Activated CD4-positive, alpha-beta T cell treated with anti-CD3 and anti-CD28 coated beads, Interleukin-2, amount 10 ng/mL, durations not matched to agents 24 days and 14 days (primary cell): ENCODE results near the gene SUSD4. TPM values are rescaled to one million over a fixed set of nuclear protein-coding genes. Genes with fewer than 3 reads are reported as not detected.

Experiments used
- DNase-seq: peaks from one replicate; pipeline ENCODE4 v3.0.0; 2022
- H3K27ac Mint-ChIP-seq: one replicate; pipeline ENCODE4 v1.8.0; 2022; ENCODE audit warnings: mild to moderate bottlenecking, mixed read lengths
- H3K27me3 Mint-ChIP-seq: one replicate; pipeline ENCODE4 v1.8.0; 2022; ENCODE audit warnings: mixed read lengths
- H3K36me3 Mint-ChIP-seq: one replicate; pipeline ENCODE4 v1.8.0; 2022; ENCODE audit warnings: low read depth, mild to moderate bottlenecking, mixed read lengths
- H3K4me1 Mint-ChIP-seq: one replicate; pipeline ENCODE4 v1.8.0; 2021; ENCODE audit warnings: mixed read lengths
- H3K4me3 Mint-ChIP-seq: one replicate; pipeline ENCODE4 v1.8.0; 2022; ENCODE audit warnings: mild to moderate bottlenecking, moderate library complexity, mixed read lengths
- H3K9me3 Mint-ChIP-seq: one replicate; pipeline ENCODE4 v1.8.0; 2021; ENCODE audit warnings: mixed read lengths
- intact Hi-C: fragments of 100-400 bp; cut with micrococcal nuclease; formaldehyde crosslinking; loops from one replicate; pipeline ENCODE4 v1.15.1; 2023
- total RNA-seq: library from RNA; stranded (reverse); gene quantifications from 2 replicates; pipeline ENCODE4 v1.2.3, GENCODE V29; 2022

SUSD4 gene
- total RNA-seq, 1 donor from 2014 or later = not detected

- H3K4me3 Mint-ChIP-seq = no peak overlapping the region
- no peaks in the 10 kb centered on the region for H3K4me1 Mint-ChIP-seq
- no peaks in the 10 kb centered on the region for H3K9me3 Mint-ChIP-seq
- no peak for DNase-seq
- intact Hi-C loops = no loop called here
- H3K27ac Mint-ChIP-seq = no peak overlapping the region
- H3K36me3 Mint-ChIP-seq = no peaks in the 10 kb centered on the region
- no peaks in the 10 kb centered on the region for H3K27me3 Mint-ChIP-seq
These were observed 32.7 kb downstream of the SUSD4 start for GRCh38 chr1:223331301-223331700.

- intact Hi-C loops = no loop called here
- no peaks in the 10 kb centered on the region for H3K4me1 Mint-ChIP-seq
- no peak for DNase-seq
- H3K27me3 Mint-ChIP-seq = no peaks in the 10 kb centered on the region
- no peak overlapping the region for H3K4me3 Mint-ChIP-seq
- no peaks in the 10 kb centered on the region for H3K9me3 Mint-ChIP-seq
- H3K27ac Mint-ChIP-seq = no peak overlapping the region
- H3K36me3 Mint-ChIP-seq = no peaks in the 10 kb centered on the region
These were observed 33.5 kb downstream of the SUSD4 start for GRCh38 chr1:223330466-223330865.

- Mint-ChIP-seq H3K4me3 (no peak overlapping the region), H3K9me3 (no peaks in the 10 kb centered on the region), H3K36me3 (no peaks in the 10 kb centered on the region), H3K27me3 (no peaks in the 10 kb centered on the region), H3K4me1 (no peaks in the 10 kb centered on the region), H3K27ac (no peak overlapping the region)
- intact Hi-C loops = no loop called here
- no peak for DNase-seq
These were observed 34.1 kb downstream of the SUSD4 start for GRCh38 chr1:223329664-223330415.

- no peaks in the 10 kb centered on the region for H3K27me3 Mint-ChIP-seq
- no peaks in the 10 kb centered on the region for H3K4me1 Mint-ChIP-seq
- no peaks in the 10 kb centered on the region for H3K36me3 Mint-ChIP-seq
- no peak for DNase-seq
- H3K9me3 Mint-ChIP-seq = no peaks in the 10 kb centered on the region
- no peak overlapping the region for H3K4me3 Mint-ChIP-seq
- H3K27ac Mint-ChIP-seq = no peak overlapping the region
- intact Hi-C loops = no loop called here
These were observed 34.7 kb downstream of the SUSD4 start for GRCh38 chr1:223329252-223329651.

GRCh38 chr1:223328566-223328965 lies 35.4 kb downstream of the SUSD4 start:
- intact Hi-C loops = no loop called here
- Mint-ChIP-seq H3K27me3 (no peaks in the 10 kb centered on the region), H3K9me3 (no peaks in the 10 kb centered on the region), H3K4me3 (no peak overlapping the region), H3K27ac (no peak overlapping the region), H3K4me1 (no peaks in the 10 kb centered on the region), H3K36me3 (no peaks in the 10 kb centered on the region)
- DNase-seq = no peak

GRCh38 chr1:223326776-223327175 lies 37.2 kb downstream of the SUSD4 start:
- no peak overlapping the region for H3K27ac Mint-ChIP-seq
- DNase-seq = no peak
- H3K9me3 Mint-ChIP-seq = no peaks in the 10 kb centered on the region
- H3K4me3 Mint-ChIP-seq = no peak overlapping the region
- intact Hi-C loops = no loop called here
- H3K27me3 Mint-ChIP-seq = no peaks in the 10 kb centered on the region
- H3K4me1 Mint-ChIP-seq = no peaks in the 10 kb centered on the region
- no peaks in the 10 kb centered on the region for H3K36me3 Mint-ChIP-seq

- no peak overlapping the region for H3K27ac Mint-ChIP-seq
- DNase-seq = no peak
- no peaks in the 10 kb centered on the region for H3K9me3 Mint-ChIP-seq
- H3K4me1 Mint-ChIP-seq = no peaks in the 10 kb centered on the region
- no peaks in the 10 kb centered on the region for H3K27me3 Mint-ChIP-seq
- no peaks in the 10 kb centered on the region for H3K36me3 Mint-ChIP-seq
- intact Hi-C loops = no loop called here
- H3K4me3 Mint-ChIP-seq = no peak overlapping the region
These were observed 40.2 kb downstream of the SUSD4 start for GRCh38 chr1:223323491-223324484.

GRCh38 chr1:223322868-223323267 lies 41.1 kb downstream of the SUSD4 start:
- H3K36me3 Mint-ChIP-seq = no peaks in the 10 kb centered on the region
- no peak overlapping the region for H3K4me3 Mint-ChIP-seq
- intact Hi-C loops = no loop called here
- H3K27ac Mint-ChIP-seq = no peak overlapping the region
- H3K9me3 Mint-ChIP-seq = no peaks in the 10 kb centered on the region
- no peaks in the 10 kb centered on the region for H3K4me1 Mint-ChIP-seq
- no peaks in the 10 kb centered on the region for H3K27me3 Mint-ChIP-seq
- no peak for DNase-seq

- H3K36me3 Mint-ChIP-seq = no peaks in the 10 kb centered on the region
- intact Hi-C loops = no loop called here
- DNase-seq = no peak
- H3K9me3 Mint-ChIP-seq = no peaks in the 10 kb centered on the region
- H3K27ac Mint-ChIP-seq = no peak overlapping the region
- no peaks in the 10 kb centered on the region for H3K27me3 Mint-ChIP-seq
- no peaks in the 10 kb centered on the region for H3K4me1 Mint-ChIP-seq
- no peak overlapping the region for H3K4me3 Mint-ChIP-seq
These were observed 43.0 kb downstream of the SUSD4 start for GRCh38 chr1:223320959-223321358.

- H3K4me3 Mint-ChIP-seq = no peak overlapping the region
- H3K36me3 Mint-ChIP-seq = no peaks in the 10 kb centered on the region
- no peaks in the 10 kb centered on the region for H3K9me3 Mint-ChIP-seq
- H3K4me1 Mint-ChIP-seq = no peaks in the 10 kb centered on the region
- no peak overlapping the region for H3K27ac Mint-ChIP-seq
- DNase-seq = no peak
- intact Hi-C loops = no loop called here
- no peaks in the 10 kb centered on the region for H3K27me3 Mint-ChIP-seq
These were observed 43.9 kb downstream of the SUSD4 start for GRCh38 chr1:223319905-223320580.

GRCh38 chr1:223319398-223319797 lies 44.6 kb downstream of the SUSD4 start:
- Mint-ChIP-seq H3K9me3 (no peaks in the 10 kb centered on the region), H3K27ac (no peak overlapping the region), H3K36me3 (no peaks in the 10 kb centered on the region), H3K27me3 (no peaks in the 10 kb centered on the region), H3K4me3 (no peak overlapping the region), H3K4me1 (no peaks in the 10 kb centered on the region)
- intact Hi-C loops = no loop called here
- DNase-seq = no peak

GRCh38 chr1:223316082-223316481 lies 47.9 kb downstream of the SUSD4 start:
- Mint-ChIP-seq H3K27me3 (no peaks in the 10 kb centered on the region), H3K9me3 (no peaks in the 10 kb centered on the region), H3K36me3 (no peaks in the 10 kb centered on the region), H3K4me1 (no peaks in the 10 kb centered on the region), H3K27ac (no peak overlapping the region), H3K4me3 (no peak overlapping the region)
- DNase-seq = no peak
- intact Hi-C loops = no loop called here

- Mint-ChIP-seq H3K36me3 (no peaks in the 10 kb centered on the region), H3K4me3 (no peak overlapping the region), H3K27ac (no peak overlapping the region), H3K9me3 (no peaks in the 10 kb centered on the region), H3K4me1 (no peaks in the 10 kb centered on the region), H3K27me3 (no peaks in the 10 kb centered on the region)
- DNase-seq = no peak
- intact Hi-C loops = no loop called here
These were observed 48.3 kb downstream of the SUSD4 start for GRCh38 chr1:223315665-223316064.

- no peaks in the 10 kb centered on the region for H3K4me1 Mint-ChIP-seq
- no peak overlapping the region for H3K27ac Mint-ChIP-seq
- H3K27me3 Mint-ChIP-seq = no peaks in the 10 kb centered on the region
- H3K4me3 Mint-ChIP-seq = no peak overlapping the region
- intact Hi-C loops = no loop called here
- DNase-seq = no peak
- no peaks in the 10 kb centered on the region for H3K9me3 Mint-ChIP-seq
- no peaks in the 10 kb centered on the region for H3K36me3 Mint-ChIP-seq
These were observed 50.6 kb downstream of the SUSD4 start for GRCh38 chr1:223313415-223313754.
